ENCODE results near the gene ZNF239. TPM values are rescaled to one million over a fixed set of nuclear protein-coding genes. Genes with fewer than 3 reads are reported as not detected.
"Not testable (repeated sequence)": the region's sequence is repeated elsewhere in the genome, so short reads cannot be mapped to it uniquely, and the experiment has no call there.

Gene ZNF239
- total and polyA plus RNA-seq, 2 donors (not counting 3 experiments of a cell fraction or from before 2014, with no cell fraction given) = 0.30 to 0.51 TPM

- Histone ChIP-seq H3K79me2 (ENCODE audit: control insufficient read depth, insufficient read depth, low read length) (no peaks in the 10 kb centered on the region), H3K4me1 (ENCODE audit: control insufficient read depth, extremely low read depth, insufficient read depth, low read length) (no peaks in the 10 kb centered on the region), H2AFZ (ENCODE audit: low read depth, low read length) (no peak overlapping the region), H3K4me3 (replicated peaks in 1 of 3; ENCODE audit: insufficient read depth in 1 of 3, low read depth in 1 of 3, low read length in 3 of 3) (no peak overlapping the region), H3K9me1 (replicated peaks; ENCODE audit: control insufficient read depth, extremely low read depth, insufficient read depth, low read length) (no peaks in the 10 kb centered on the region), H3K9ac (replicated peaks; ENCODE audit: extremely low read depth, insufficient read depth, low read length) (no peak overlapping the region), H3K36me3 (ENCODE audit: control insufficient read depth in 2 of 2, extremely low read depth in 1 of 2, insufficient read depth in 2 of 2, low read length in 2 of 2) (no peaks in the 10 kb centered on the region), H3K4me2 (ENCODE audit: insufficient read depth, low read length) (no peak overlapping the region), H4K20me1 (replicated peaks; ENCODE audit: control insufficient read depth, extremely low read depth, insufficient read depth, low read length) (no peaks in the 10 kb centered on the region), H3K27ac (ENCODE audit: insufficient read depth, low read depth, low read length) (no peak overlapping the region), H3K9me3 (replicated peaks; ENCODE audit: control insufficient read depth, insufficient read depth, low read length) (no peaks in the 10 kb centered on the region), H3K27me3 (ENCODE audit: control insufficient read depth in 2 of 2, insufficient read depth in 2 of 2, low read length in 2 of 2) (no peaks in the 10 kb centered on the region)
- no peak for TF ChIP-seq POLR2A (IDR thresholded peaks at IDR 0.05; ENCODE audit: low read depth, low read length)
- no peak for DNase-seq (ENCODE audit: low read depth, low spot score)
- no peak for FAIRE-seq
- ChIA-PET CTCF (interaction anchor here (1.0 kb wide), 1 partner anchor 17 kb away, joined by 3 read pairs; no protein-coding TSS in a partner anchor), POLR2A (no interaction called here)
- no TSS peak for BruUV-seq (replicated peaks)
- dilution Hi-C loops (cut with MboI; ENCODE audit: extremely low pct_ligation_motif_present, low sequenced_read_pairs) = no loop called here
- intact Hi-C loops (cut with micrococcal nuclease) = no loop called here
These were observed 17.2 kb downstream of the ZNF239 start for GRCh38 chr10:43557214-43557613.

- intact Hi-C loops (cut with micrococcal nuclease); dilution Hi-C loops (cut with MboI; ENCODE audit: extremely low pct_ligation_motif_present, low sequenced_read_pairs); H2AFZ ChIP-seq (ENCODE audit: low read depth, low read length); H3K9me1 ChIP-seq (replicated peaks; ENCODE audit: control insufficient read depth, extremely low read depth, insufficient read depth, low read length); H3K4me2 ChIP-seq (ENCODE audit: insufficient read depth, low read length); H3K4me1 ChIP-seq (ENCODE audit: control insufficient read depth, extremely low read depth, insufficient read depth, low read length); H3K4me3 ChIP-seq (replicated peaks in 1 of 3; ENCODE audit: insufficient read depth in 1 of 3, low read depth in 1 of 3, low read length in 3 of 3); CTCF ChIA-PET; H3K27me3 ChIP-seq (ENCODE audit: control insufficient read depth in 2 of 2, insufficient read depth in 2 of 2, low read length in 2 of 2); BruUV-seq (replicated peaks); H3K9me3 ChIP-seq (replicated peaks; ENCODE audit: control insufficient read depth, insufficient read depth, low read length); POLR2A ChIA-PET; H4K20me1 ChIP-seq (replicated peaks; ENCODE audit: control insufficient read depth, extremely low read depth, insufficient read depth, low read length); H3K36me3 ChIP-seq (ENCODE audit: control insufficient read depth in 2 of 2, extremely low read depth in 1 of 2, insufficient read depth in 2 of 2, low read length in 2 of 2); DNase-seq (ENCODE audit: low read depth, low spot score); H3K79me2 ChIP-seq (ENCODE audit: control insufficient read depth, insufficient read depth, low read length); H3K27ac ChIP-seq (ENCODE audit: insufficient read depth, low read depth, low read length); FAIRE-seq; H3K9ac ChIP-seq (replicated peaks; ENCODE audit: extremely low read depth, insufficient read depth, low read length): not testable (repeated sequence)
These were observed 30.7 kb downstream of the ZNF239 start for GRCh38 chr10:43543746-43544145.
